C4-2B (cell line): ENCODE data around the gene RHOH.

Source experiments
- CTCF ChIP-seq: fragments of 450-650 bp; conservative IDR thresholded peaks from 2 replicates; pipeline ENCODE4 v1.5.1; 2017; ENCODE audit warnings: mild to moderate bottlenecking
- ZFX ChIP-seq: fragments of 450-650 bp; IDR thresholded peaks from 2 replicates; pipeline ENCODE4 v1.6.1; 2017

- no peak for TF ChIP-seq CTCF
- TF ChIP-seq ZFX = no peak
Observed at GRCh38 chr4:40185830-40186664, 10.8 kb upstream of the RHOH start.
